DMS153 treated with DMSO at 0.1 percent for 48 hours (cell line): ENCODE data around the gene RUFY4.

Experiments used
- DNase-seq: peaks from one replicate; lab custom pipeline; 2025; ENCODE audit not compliant: unreplicated experiment; lab: John Stamatoyannopoulos, UW

The RUFY4 gene

DNA sequence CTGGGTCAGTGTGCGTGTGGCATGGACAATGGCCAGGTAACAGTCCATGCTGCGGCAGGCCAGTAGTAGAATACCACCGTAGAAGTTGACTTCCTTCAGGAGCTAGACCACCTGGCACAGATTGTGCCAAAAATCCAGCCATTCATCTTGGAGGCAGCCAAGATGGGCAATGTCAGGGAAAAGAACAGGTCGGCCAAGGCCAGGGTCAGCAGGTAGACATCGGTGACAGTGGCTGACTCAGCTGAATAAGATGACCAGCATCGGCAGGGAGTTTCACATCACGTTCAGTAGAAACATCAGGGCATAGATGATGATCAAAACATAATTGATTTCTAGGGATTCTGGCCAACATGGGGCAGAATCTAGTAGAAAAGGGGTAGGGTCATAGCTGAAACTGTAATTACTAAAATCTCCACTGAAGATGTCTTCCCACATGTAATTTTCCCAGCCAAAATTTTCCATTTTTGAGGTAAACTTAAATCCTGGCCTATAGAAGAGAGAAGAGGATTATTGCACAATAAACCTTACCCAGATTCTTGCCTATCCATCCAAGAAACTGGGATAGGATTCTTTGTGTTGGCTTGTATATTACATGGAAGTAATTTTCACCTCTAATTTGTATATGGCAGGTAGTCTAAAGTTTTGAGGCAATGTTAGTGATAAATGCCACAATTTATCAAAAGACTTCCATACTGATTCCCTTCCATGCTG lies 7.9 kb upstream of the RUFY4 start:
- no peak for DNase-seq

DNA sequence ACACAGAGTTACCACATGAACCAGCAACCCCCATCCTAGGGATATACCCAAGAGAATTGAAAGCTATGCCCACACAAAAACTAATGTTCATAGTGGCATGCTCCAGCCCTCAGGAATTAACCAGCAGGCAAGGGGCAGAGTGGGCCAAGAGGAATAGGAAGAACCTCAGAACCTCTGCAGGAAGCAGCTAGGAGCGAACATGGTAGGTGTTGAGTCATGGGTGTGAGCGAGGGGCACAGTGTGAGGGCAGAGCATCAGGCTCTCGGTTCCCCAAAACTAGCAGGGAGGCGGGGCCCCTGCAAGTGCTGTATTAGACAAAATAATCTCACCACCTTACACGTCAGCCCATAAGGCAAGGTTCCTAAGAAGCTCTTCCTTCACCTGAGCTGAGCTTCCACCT lies 5.6 kb upstream of the RUFY4 start:
- no peak for DNase-seq

DNA sequence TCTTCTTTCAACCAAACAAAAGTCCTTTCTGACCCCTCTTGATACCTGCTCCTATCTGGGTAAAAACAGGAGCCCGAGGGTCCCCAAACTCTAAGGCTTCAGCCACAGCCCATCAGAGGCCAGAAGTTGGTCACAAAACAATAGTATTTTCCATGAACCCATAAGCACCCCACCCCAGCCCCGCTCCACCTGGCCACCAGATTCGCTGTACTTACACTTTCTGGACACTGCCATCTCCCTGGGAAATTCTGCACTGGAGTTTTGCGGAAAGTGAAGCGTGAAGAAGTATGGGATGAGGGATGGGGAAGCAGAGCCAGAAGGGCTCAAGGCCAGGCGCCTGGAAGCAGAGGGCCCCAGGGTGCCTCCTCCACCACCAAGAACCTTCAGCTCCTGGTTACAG lies 5.2 kb upstream of the RUFY4 start:
- DNase-seq = no peak

DNA sequence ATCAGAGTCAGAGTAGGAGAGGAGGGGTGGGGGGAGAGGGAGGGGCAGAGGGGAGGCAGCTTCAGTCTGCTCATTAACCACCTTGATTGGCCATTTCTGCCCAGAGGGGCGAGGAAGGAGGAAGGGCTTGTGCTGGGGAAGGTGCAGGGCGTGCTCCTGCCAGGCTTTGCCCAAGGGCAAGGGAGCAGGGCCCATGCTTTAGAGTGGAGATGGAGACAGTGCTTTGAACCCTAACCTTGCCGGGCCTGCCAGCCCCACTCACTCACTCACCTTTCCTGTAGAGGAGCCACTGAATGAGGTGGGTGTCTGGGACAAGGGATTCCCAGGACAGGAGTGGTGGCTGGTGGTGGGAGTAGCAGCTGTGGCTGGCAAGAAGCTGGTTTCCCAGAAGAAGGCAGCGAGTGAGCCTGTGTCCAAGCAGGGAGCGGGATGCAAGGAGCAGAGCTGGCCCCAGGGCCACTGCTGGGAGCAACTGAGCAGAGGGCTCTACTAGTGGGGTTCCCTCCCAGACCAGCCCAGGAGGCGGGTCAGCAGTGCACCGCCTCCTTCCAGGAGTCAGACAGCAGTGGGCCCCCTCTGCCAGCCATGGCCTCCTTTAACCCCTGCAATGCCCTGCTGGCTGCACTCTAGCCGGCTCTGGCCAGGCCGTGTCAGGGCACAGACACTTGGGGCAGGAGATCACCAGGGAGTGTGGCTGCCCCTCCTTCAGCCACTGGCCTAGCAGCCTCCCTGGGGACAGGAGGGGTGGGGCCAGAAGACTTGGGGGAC lies 3.6 kb upstream of the RUFY4 start:
- no peak for DNase-seq

DNA sequence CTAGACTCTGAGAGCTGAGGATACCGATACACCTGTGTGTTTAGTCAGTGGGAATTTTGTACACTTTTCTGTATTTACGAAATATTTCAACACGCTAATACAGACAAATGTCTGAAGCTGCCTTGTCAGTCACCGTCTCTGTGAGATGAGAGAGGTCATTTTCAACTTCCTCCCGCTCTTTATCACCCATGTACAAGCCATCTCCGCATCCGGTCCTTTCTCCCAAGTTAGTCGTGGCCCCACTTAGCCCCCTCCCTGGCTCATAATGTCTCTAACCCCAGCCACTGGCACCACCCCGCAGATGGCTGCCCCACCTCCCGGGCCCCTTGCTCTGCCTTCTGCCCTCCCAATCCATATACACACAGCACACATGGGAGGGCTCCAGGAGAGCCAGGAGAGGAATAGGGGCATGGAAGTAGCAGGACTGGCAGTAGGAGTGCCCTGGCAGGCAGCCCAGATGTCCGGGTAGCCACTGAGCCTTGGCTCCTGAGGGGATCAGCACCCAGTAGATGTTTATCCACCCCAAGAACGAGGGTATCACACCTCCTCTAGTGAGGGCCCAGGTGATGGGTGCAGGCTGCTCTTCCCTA lies 2.0 kb upstream of the RUFY4 start:
- no peak for DNase-seq

DNA sequence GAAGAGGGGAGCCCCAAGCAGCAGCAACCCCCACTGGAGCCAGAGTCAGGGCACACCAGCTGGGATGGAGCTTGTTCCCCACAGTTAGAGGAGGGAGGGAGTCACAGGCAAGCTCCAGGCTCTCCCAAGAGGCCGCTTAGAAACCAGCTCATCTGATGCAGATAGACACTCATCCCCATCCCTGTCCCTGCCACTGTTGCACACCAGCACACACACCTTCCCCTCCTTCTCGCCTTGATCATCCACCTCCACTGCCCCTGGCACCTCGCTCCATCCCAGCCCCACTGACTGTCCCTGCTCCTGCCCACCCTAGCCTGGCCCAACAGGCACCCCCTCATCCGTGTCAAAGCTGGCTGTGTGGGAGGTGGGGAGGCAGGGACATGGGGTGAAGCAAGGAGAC lies 1.5 kb upstream of the RUFY4 start:
- DNase-seq = no peak

DNA sequence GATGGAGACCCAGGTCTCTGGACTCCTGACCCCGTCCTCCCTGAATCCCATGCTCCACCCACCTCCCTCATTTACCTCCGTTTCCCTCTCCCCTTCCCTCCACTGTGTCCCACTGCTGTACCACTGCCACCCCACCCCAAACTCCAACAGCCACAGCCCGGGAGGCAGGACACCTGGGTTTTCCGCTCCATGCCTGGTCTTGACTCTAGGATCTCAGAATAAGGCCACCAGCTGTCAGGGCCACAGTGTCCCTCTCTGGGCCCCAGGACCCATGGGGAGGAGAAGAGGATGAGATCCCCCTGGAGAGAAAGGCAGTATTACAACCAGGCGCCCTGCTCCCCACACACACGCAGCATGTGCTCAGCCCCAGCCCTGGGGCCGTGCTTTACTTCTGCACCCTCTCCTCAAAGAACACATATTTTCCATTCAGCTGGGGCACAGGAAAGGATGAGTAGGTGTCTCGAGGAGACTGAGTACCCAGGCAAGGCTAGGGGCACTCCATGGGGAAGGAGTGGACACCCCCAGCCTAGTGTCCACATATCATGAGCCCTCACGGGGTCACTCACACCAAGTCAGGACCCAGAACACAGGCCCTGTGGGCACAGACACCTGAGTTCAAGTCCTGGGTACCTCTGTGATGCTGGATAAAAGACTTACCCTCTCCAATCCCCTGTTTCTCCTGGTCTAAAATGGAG lies 700 bp downstream of the RUFY4 start:
- no peak for DNase-seq

DNA sequence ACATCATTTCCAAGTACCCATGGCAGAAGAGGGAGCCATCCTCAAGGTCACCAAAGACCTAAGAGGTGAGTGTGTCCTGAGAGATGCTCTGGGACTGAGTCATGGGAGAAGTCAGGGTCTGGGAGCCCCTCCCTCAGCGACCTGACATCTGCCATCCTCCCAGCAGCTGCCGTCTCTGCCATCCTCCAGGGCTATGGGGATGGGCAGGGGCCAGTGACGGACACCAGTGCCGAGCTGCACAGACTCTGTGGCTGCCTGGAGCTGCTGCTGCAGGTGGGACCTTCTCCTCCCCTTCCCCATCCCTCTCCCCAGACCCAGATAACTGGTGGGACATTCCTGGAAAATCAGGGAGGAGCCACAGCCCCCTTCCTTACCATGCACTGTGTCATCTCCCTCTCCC lies 1.5 kb downstream of the RUFY4 start:
- no peak for DNase-seq

DNA sequence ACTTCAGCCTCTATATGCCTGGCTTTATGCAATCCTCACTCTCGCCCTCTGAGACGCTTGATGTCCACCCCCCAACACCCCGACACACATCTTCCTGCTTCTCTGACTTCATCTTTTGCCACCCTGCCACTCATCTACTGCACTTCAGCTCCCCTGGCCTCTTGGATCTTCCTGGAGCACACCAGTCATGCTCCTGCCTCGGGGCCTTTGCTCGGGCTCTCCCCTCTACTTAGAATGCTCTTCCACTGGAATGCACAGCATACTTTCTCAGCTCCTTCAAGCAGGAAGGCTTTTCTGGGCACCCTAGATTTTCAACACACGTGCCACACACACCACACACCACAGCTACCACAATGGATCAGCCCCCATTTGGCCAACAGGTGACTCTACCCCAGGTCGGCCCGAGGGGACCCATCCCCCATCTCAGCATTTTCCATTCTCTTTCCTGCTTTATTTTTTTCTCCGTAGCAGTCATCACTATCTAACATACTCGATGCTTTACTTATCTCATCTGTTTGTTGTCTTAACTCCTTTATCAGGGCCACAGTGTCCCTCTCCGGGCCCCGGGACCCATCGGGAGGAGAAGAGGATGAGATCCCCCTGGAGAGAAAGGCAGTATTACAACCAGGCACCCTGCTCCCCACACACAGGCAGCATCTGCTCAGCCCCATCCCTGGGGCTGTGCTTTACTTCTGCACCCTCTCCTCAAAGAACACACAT lies 2.3 kb downstream of the RUFY4 start:
- no peak for DNase-seq

DNA sequence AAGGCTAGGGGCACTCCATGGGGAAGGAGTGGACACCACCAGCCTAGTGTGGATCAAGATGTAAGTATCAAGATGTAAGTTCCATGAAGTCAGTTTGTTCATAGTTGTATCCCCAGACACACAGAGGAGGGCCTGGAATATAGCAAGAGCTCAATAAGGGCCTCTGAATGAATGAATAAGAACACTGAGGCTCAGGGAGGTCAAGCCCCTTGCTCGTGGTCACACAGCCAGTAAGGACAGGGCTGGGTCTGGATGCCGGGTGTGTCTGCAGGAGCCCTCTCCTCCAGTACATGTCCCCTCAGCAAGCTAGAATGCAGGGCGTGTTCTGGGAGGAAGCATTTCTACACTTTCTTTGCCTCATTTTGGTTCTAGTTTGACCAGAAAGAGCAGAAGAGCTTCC lies 2.9 kb downstream of the RUFY4 start:
- DNase-seq = no peak

DNA sequence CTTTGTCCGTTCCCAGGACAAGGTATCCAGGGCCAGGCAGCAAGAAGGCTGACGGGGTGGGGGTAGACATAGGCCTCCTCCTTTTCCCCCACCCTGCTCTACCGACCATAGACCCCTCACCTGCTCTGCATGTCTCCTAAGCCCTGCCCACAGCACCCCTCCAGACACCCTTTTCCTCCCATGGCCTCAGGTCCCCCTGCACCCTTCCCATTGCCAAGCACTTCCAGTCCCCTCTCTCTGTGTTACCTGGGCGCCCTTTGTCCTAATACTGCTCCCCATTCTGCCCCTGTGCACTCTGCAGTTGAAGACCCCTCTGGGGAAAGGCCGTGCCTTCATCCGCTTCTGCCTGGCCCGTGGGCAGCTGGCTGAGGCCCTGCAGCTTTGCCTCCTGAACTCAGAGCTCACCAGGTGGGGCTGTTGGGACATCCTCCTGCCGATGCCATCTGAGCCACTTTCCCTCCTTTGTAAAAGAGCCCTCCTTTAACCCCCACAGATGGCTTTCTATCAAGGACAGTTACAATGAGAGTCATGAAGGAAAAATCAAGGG lies 3.5 kb downstream of the RUFY4 start:
- no peak for DNase-seq

DNA sequence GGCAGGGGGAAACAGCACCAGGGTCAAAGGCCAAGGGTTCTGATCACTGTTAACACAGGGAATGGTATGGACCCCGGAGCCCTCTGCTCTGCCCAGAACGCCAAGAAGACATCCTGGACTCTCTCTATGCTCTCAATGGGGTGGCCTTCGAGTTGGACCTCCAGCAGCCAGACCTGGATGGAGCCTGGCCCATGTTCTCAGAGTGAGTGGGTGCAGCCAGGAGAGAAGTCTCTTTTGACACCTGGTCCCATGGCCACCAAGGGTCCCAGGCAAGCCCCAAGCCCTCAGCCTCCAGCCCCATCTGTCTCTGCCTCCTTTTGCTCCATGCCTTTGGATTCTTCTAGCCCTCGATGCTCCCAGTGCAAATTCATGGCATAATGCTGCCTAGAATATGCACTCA lies 4.1 kb downstream of the RUFY4 start:
- DNase-seq = no peak

DNA sequence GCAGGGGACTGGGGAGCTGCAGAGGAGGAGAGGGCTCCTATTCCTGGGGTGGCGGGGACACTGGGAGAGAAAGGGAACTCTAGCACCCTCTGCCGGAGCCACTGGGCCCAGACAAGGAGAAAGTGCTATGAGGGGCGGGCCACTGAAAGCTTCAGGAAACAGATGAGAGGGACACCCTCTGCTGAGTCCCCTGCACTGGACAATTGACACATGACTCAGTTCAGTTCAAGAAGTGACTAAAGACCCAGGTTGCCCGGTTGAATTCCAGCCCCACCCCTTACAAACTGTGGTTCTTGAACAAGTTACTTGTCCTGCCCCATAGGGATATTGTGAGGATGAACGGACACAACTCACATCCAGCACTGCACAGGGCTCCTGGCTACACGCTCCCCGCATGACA lies 5.0 kb downstream of the RUFY4 start:
- DNase-seq = no peak

DNA sequence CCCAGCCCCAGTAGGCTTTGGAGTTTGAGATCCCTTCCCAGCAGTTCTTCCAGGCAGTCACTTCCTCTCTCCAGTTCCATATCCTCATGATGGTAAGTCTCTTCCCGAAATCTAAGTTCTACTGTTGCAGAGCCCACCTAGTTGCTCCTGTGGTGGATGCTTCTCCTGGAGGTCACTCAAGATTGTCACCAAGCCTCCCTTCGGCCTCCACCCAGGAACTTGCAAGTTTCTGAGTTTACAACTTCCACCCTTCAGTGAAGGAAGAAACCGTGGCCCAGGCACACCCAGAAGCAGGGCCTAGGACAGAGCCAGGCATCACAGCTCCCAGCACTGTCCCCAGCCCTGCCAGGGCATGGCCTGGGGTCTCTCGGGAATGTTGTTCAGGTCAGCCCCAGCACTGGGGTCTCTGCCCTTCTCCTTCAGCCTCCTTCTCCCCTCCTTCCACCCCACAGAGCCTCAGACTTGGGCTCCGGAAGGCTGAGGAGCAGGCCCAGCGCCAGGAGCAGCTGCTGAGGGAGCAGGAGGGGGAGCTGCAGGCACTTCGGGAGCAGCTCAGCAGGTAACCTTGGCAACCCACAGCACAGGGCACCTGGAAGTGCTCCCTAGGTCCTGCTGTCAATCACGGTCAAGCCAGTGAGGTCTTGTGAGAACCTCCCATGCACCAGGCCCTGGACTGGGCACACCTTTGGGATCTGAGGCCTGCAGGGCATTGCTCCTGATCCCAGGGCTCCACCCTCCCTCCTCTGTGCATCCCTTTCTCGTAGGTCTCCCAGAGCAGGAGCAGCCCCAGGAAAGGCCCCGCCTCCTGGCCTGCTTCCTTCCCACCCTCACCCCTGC lies 7.1 kb downstream of the RUFY4 start:
- no peak for DNase-seq

DNA sequence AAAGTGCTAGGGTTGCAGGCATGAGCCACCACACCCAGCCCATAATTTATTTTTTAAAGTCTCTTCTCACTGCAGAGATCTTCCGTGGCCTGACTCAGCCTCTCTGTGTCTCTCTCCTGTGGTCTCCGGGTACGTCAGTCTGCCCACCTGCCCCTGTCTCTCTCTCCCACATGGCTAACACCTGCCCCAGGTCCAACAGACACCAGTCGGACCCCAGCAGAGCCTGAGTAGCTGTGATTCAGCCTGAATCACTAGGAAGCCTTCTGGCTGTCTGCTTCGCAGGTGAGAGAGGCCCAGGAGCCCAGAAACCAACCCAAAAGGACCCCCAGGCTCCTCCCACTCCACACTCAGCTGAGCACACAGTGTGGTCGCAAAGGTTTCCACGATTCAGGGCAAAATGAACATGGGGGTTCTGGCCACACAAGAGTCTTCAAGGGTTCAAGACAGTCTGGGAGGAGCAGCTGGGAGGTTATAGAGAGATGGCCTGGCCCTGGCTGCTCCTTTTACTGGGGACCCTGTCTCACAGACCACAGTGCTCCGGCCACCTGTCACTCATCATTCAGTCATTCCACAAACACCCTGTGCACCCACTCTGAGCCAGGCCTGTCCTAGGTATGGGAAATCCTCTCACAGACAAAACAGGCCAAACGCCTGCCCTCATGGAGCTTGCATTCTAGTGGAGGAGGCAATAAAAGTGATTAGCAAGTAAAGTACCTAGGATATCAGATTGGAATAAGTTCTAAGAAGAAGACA lies 8.6 kb downstream of the RUFY4 start:
- DNase-seq = no peak

DNA sequence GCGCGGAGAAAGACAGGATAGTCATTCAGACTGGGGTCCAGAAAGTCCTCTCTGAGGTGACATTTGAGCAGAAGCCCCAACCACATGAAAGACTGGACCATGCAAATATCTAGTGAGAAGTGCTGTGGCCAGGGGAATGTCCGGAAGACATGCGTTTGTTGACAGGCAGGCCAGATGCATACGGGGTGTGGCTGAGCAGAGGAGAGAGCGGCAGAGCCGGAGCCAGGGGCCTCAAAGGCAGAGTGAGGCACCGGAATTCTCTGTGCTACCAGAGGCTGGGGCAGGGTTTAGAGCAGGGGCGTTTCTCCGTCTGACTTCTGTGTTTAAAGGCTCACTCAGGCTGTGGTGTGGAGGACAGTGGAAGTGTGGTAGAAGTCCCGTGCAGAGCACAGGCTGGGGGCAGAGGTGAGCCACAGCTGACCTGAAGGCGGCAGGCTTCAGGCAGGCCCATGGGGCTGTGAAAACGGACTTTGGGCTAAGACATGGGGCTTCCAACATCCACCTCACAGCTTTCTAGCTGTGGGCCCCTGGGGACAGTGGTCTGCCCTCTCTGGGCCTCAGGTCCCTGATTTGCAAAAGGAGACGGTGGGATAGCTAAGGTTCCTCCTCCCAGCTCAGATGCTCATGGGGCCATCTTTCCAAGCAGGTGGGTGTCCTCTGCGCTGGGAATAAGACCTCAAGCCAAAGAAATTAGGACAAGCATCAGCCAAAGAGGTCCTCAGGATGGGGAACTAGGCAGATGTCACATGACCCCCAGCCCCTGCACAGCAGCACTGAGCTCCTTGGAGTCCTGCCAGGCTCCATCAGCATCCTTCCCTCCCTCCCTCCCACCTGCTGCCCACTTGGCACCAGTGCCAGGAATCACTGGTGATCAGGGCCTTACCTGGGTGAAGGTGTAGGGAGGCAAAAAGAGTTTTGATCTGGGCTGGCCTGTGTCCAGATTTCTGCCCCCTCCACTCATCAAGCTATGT lies 11.2 kb downstream of the RUFY4 start:
- no peak for DNase-seq

DNA sequence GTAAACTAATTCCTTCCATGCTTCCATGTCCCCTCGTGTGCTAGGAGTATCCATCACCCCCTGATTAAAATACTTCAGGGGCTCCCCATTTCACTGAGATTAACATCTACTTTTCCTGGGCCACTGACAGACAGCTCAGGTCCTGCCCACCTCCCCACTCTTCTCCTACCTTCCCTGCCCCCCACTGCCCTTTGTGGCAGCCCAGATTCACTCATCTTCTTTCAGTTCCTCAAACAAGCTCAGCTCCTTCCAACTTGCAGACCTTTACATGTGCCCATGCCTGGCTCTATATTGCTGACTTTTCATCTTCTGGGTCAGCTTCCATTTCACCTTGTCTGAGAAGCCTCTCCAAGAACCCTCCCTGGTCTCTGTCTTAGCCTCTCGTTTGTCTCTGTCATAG lies 12.0 kb downstream of the RUFY4 start:
- no peak for DNase-seq

DNA sequence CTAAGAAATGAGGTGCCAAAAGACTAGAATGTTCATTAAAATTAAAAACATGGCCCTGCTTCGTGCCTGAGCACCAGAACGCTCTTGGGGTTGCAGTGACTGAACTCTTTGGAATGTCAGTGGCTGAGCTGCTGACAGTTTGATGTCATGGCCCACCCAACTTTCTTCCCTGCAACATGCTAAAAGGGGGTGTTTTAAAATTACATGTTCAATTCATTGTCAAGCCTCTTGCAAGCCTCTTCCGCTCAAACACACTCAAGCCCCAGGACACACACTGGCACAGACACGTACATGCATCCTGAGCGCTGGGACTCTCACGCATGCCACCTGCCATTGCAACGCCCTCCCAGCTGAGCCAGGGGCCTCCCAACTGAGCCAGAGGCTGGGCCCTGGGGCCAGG lies 12.6 kb downstream of the RUFY4 start:
- no peak for DNase-seq
